Neural cell (in vitro differentiated cells): ENCODE data around the gene HIVEP2. TPM values are rescaled to one million over a fixed set of nuclear protein-coding genes. Genes with fewer than 3 reads are reported as not detected.

Source experiments
- H2AFZ ChIP-seq: fragments of 200-600, 300-800 bp; sonication (generic), shearing (Covaris generic); 2 replicates; pipeline ENCODE4 v1.6.0; 2014; ENCODE audit warnings: low read depth, mild to moderate bottlenecking, antibody characterized with exemption, low read length, moderate library complexity
- H3F3A ChIP-seq: fragments of 200-600 bp; shearing (Covaris generic); 2 replicates; pipeline ENCODE4 v1.6.1; 2016; ENCODE audit warnings: mild to moderate bottlenecking, moderate library complexity, mixed read lengths, antibody characterized with exemption, low read length; ENCODE audit not compliant: insufficient read depth, poor library complexity, severe bottlenecking
- H3K27ac ChIP-seq: fragments of 200-600, 300-800 bp; sonication (generic), shearing (Covaris generic); 2 replicates; pipeline ENCODE4 v1.5.1; 2014; ENCODE audit warnings: mild to moderate bottlenecking, low read length, moderate library complexity
- H3K27me3 ChIP-seq: fragments of 300-800, 200-600 bp; sonication (generic), shearing (Covaris generic); 2 replicates; pipeline ENCODE4 v1.6.0; 2014; ENCODE audit warnings: mild to moderate bottlenecking, low read depth, low read length, moderate library complexity; ENCODE audit not compliant: insufficient read depth
- H3K36me3 ChIP-seq: fragments of 300-800, 200-600 bp; sonication (generic), shearing (Covaris generic); 2 replicates; pipeline ENCODE4 v1.5.1; 2014; ENCODE audit warnings: mild to moderate bottlenecking, antibody characterized with exemption, low read length, moderate library complexity; ENCODE audit not compliant: insufficient read depth
- H3K4me2 ChIP-seq: fragments of 300-800, 200-600 bp; sonication (generic), shearing (Covaris generic); 2 replicates; pipeline ENCODE4 v1.6.0; 2014; ENCODE audit warnings: mild to moderate bottlenecking, low read length
- H3K4me3 ChIP-seq: fragments of 300-800, 200-600 bp; sonication (generic), shearing (Covaris generic); 2 replicates; pipeline ENCODE4 v1.5.1; 2014; ENCODE audit warnings: mild to moderate bottlenecking, low read length, moderate library complexity
- H3K79me2 ChIP-seq: fragments of 200-600 bp; shearing (Covaris generic); replicated peaks from 2 replicates; pipeline ENCODE4 v1.6.0; 2014; ENCODE audit warnings: mild to moderate bottlenecking, low read length, moderate library complexity; ENCODE audit not compliant: insufficient read depth
- H3K9ac ChIP-seq: fragments of 300-800, 200-600 bp; sonication (generic), shearing (Covaris generic); 2 replicates; pipeline ENCODE4 v1.6.1; 2016; ENCODE audit warnings: mild to moderate bottlenecking, low read length, mixed read lengths
- H3K9me2 ChIP-seq: fragments of 200-600 bp; shearing (Covaris generic); 2 replicates; pipeline ENCODE4 v1.6.1; 2016; ENCODE audit warnings: mild to moderate bottlenecking, low read length, mixed read lengths; ENCODE audit not compliant: insufficient read depth
- H3K9me3 ChIP-seq: fragments of 200-600, 300-800 bp; sonication (generic), shearing (Covaris generic); 2 replicates; pipeline ENCODE4 v1.6.1; 2016; ENCODE audit warnings: mild to moderate bottlenecking, mixed run types, low read length, moderate library complexity, mixed read lengths
- H4K20me1 ChIP-seq: fragments of 200-600 bp; shearing (Covaris generic); 2 replicates; pipeline ENCODE4 v1.6.1; 2016; ENCODE audit warnings: mild to moderate bottlenecking, mixed run types; ENCODE audit not compliant: insufficient read depth
- CTCF ChIP-seq: fragments of 450-650 bp; IDR thresholded peaks from 2 replicates; pipeline ENCODE4 v1.5.1; 2014; ENCODE audit warnings: antibody characterized with exemption, mild to moderate bottlenecking, moderate library complexity; ENCODE audit not compliant: poor library complexity, severe bottlenecking
- EP300 ChIP-seq: fragments of 450-650 bp; conservative IDR thresholded peaks from 2 replicates; pipeline ENCODE4 v1.6.1; 2014; ENCODE audit warnings: antibody characterized with exemption, mild to moderate bottlenecking, moderate library complexity; ENCODE audit not compliant: poor library complexity, severe bottlenecking
- EZH2 ChIP-seq: fragments of 200-600, 300-800 bp; shearing (Covaris generic), sonication (generic); IDR thresholded peaks from 2 replicates; pipeline ENCODE4 v1.6.1; 2014; ENCODE audit warnings: antibody characterized with exemption, low read length, borderline replicate concordance, mild to moderate bottlenecking; ENCODE audit not compliant: insufficient read depth, poor library complexity, severe bottlenecking
- MXI1 ChIP-seq: fragments of 450-650 bp; conservative IDR thresholded peaks from 2 replicates; pipeline ENCODE4 v1.6.1; 2014; ENCODE audit warnings: antibody characterized with exemption, mild to moderate bottlenecking; ENCODE audit not compliant: poor library complexity, severe bottlenecking
- POLR2AphosphoS5 ChIP-seq: IDR thresholded peaks from 2 replicates; pipeline ENCODE4 v1.6.1; 2012
- RAD21 ChIP-seq: fragments of 450-650 bp; conservative IDR thresholded peaks from 2 replicates; pipeline ENCODE4 v1.6.1; 2014; ENCODE audit warnings: antibody characterized with exemption, mild to moderate bottlenecking, moderate library complexity
- REST ChIP-seq: IDR thresholded peaks from 2 replicates; pipeline ENCODE4 v1.6.1; 2012; ENCODE audit warnings: borderline replicate concordance
- SMC3 ChIP-seq: fragments of 450-650 bp; conservative IDR thresholded peaks from 2 replicates; pipeline ENCODE4 v1.6.1; 2014; ENCODE audit warnings: antibody characterized with exemption, mild to moderate bottlenecking, moderate library complexity; ENCODE audit not compliant: poor library complexity
- TAF1 ChIP-seq: IDR thresholded peaks from 2 replicates; pipeline ENCODE4 v1.6.1; 2012; ENCODE audit warnings: low read depth
- polyA plus RNA-seq: library from polyadenylated mRNA; depleted of rRNA; stranded (reverse); fragments of >200 nt; gene quantifications from 2 replicates; pipeline ENCODE4 v1.2.3, GENCODE V29; 2014

Gene HIVEP2
- polyA plus RNA-seq, 1 donor from 2014 or later: 6.0 TPM

GRCh38 chr6:142820338-142821051 lies 124.5 kb downstream of the HIVEP2 start:
- TF ChIP-seq CTCF (no peak), TAF1 (no peak), REST (no peak), POLR2AphosphoS5 (no peak), RAD21 (no peak), EZH2 (no peak), SMC3 (no peak)
- Histone ChIP-seq H3K9me2 (no peaks in the 10 kb centered on the region), H3F3A (no peaks in the 10 kb centered on the region), H4K20me1 (no peaks in the 10 kb centered on the region), H3K27me3 (no peaks in the 10 kb centered on the region), H2AFZ (no peak overlapping the region), H3K9ac (no peak overlapping the region), H3K4me2 (no peak overlapping the region), H3K27ac (no peak overlapping the region), H3K79me2 (no peaks in the 10 kb centered on the region), H3K4me3 (no peak overlapping the region), H3K9me3 (no peaks in the 10 kb centered on the region), H3K36me3 (no peaks in the 10 kb centered on the region)

GRCh38 chr6:142819603-142820337 lies 125.2 kb downstream of the HIVEP2 start:
- no peaks in the 10 kb centered on the region for H3K27me3 ChIP-seq
- H3K4me2 ChIP-seq: no peak overlapping the region
- no peaks in the 10 kb centered on the region for H3F3A ChIP-seq
- no peak overlapping the region for H2AFZ ChIP-seq
- no peaks in the 10 kb centered on the region for H3K79me2 ChIP-seq
- H3K4me3 ChIP-seq: no peak overlapping the region
- no peak overlapping the region for H3K9ac ChIP-seq
- H3K9me3 ChIP-seq: no peaks in the 10 kb centered on the region
- no peaks in the 10 kb centered on the region for H4K20me1 ChIP-seq
- H3K36me3 ChIP-seq: no peaks in the 10 kb centered on the region
- H3K27ac ChIP-seq: no peak overlapping the region
- TF ChIP-seq POLR2AphosphoS5: no peak
- no peak for TF ChIP-seq MXI1
- TF ChIP-seq EZH2: no peak
- TF ChIP-seq RAD21: no peak
- no peak for TF ChIP-seq REST
- no peak for TF ChIP-seq CTCF
- TF ChIP-seq EP300: no peak
- no peak for TF ChIP-seq TAF1
- TF ChIP-seq SMC3: no peak
- no peaks in the 10 kb centered on the region for H3K9me2 ChIP-seq
